Upper lobe of left lung (tissue), 4 donors: ENCODE results near the gene TCEANC.

ENCODE experiments used
- CTCF ChIP-seq, 6 experiments: fragments of 450-650 bp in 4 of 6; fragments of 200-600 bp in 2 of 6; sonication (generic) in 2 of 6; IDR thresholded peaks; one replicate each; pipeline ENCODE4 v1.5.1; 2016 to 2019; ENCODE audit warnings: antibody characterized with exemption in 6 of 6
- POLR2A ChIP-seq, 4 donors: fragments of 450-650 bp; IDR thresholded peaks; one replicate each; pipeline ENCODE4 v1.5.1; 2016 to 2017; ENCODE audit warnings: antibody characterized with exemption in 4 of 4, mild to moderate bottlenecking in 2 of 4
- POLR2AphosphoS5 ChIP-seq, 2 donors: sonication (generic); formaldehyde crosslinking; IDR thresholded peaks; one replicate each; pipeline ENCODE4 v1.5.1; 2017; ENCODE audit warnings: antibody characterized with exemption in 2 of 2

GRCh38 chrX:13646154-13646549 lies 6.8 kb upstream of the TCEANC start:
- TF ChIP-seq CTCF (IDR thresholded peaks at IDR 0.05) (peak; percentile 24 to 46 (median 36)), POLR2AphosphoS5 (IDR thresholded peaks at IDR 0.05) (no peak), POLR2A (IDR thresholded peaks at IDR 0.05) (no peak)
